K562 (cell line): ENCODE measurements around the gene FGF14.

Experiments
- BRCA1 ChIP-seq, 2 experiments: fragments of 450-650 bp in 1 of 2; sonication (generic) in 1 of 2; formaldehyde crosslinking in 1 of 2; IDR thresholded peaks; 2 replicates each; pipeline versions ENCODE4 v1.5.0 to v1.6.1; 2017 to 2020; ENCODE audit warnings: mild to moderate bottlenecking in 1 of 2, missing genetic modification reagents in 1 of 2
- SNRNP70 ChIP-seq: fragments of 200-400 bp; formaldehyde crosslinking; optimal IDR thresholded peaks from 2 replicates; pipeline ENCODE3; 2017; ENCODE audit warnings: low read depth, low read length
- TBP ChIP-seq: optimal IDR thresholded peaks from 2 replicates; pipeline ENCODE3; 2011; ENCODE audit warnings: low read depth, low read length, improper control_type of control experiment
- ZNF644 ChIP-seq: fragments of 200-800 bp; sonication (Bioruptor generic); IDR thresholded peaks from 2 replicates; pipeline ENCODE4 v1.6.1; 2016; ENCODE audit warnings: low read depth, missing genetic modification characterization, missing compliant biosample characterization
- TF ChIP-seq, protein P1 (sequence below), 2 experiments: fragments of 450-650 bp; IDR thresholded peaks; 2 replicates each; pipeline ENCODE4 v1.6.1; 2016
- TF ChIP-seq, protein P2 (sequence below): sonication (generic); formaldehyde crosslinking; IDR thresholded peaks from 2 replicates; pipeline ENCODE4 v1.9.0; 2022; ENCODE audit warnings: mild to moderate bottlenecking, missing genetic modification reagents
- TF ChIP-seq, protein P3 (sequence below): IDR thresholded peaks from 2 replicates; pipeline ENCODE4 v1.6.1; 2016; ENCODE audit warnings: missing genetic modification characterization, missing compliant biosample characterization
- TF ChIP-seq, protein P4 (sequence below): sonication (generic); formaldehyde crosslinking; IDR thresholded peaks from 2 replicates; pipeline ENCODE4 v1.8.0; 2022; ENCODE audit warnings: mild to moderate bottlenecking, missing genetic modification reagents
- TF ChIP-seq, protein P5 (sequence below), 2 experiments: fragments of 450-650 bp in 1 of 2; sonication (generic) in 1 of 2; formaldehyde crosslinking in 1 of 2; IDR thresholded peaks in 1 of 2; conservative IDR thresholded peaks in 1 of 2; 2 replicates each; pipeline versions ENCODE4 v1.6.1 to v1.8.1; 2016 to 2023; ENCODE audit warnings: mild to moderate bottlenecking in 2 of 2, moderate library complexity in 2 of 2, inconsistent platforms in 1 of 2, missing genetic modification reagents in 1 of 2

DNA sequence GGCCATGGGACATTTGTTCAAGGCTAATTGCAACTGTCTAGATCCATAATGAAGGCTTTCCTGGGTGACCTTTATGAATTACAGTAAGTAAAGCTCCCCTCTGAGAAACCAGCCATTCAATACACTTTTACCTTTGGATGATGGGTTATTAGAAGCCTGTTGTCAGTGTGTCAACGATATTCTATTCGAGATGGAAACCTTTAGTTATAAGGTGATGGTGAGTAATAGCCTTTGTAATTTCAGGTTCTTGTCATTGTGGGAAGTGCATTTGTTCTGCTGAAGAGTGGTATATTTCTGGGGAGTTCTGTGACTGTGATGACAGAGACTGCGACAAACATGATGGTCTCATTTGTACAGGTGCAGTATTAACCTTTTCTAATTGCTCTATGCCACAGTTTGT is 687.7 kb downstream of the FGF14 start:
- TF ChIP-seq, protein P1, sequence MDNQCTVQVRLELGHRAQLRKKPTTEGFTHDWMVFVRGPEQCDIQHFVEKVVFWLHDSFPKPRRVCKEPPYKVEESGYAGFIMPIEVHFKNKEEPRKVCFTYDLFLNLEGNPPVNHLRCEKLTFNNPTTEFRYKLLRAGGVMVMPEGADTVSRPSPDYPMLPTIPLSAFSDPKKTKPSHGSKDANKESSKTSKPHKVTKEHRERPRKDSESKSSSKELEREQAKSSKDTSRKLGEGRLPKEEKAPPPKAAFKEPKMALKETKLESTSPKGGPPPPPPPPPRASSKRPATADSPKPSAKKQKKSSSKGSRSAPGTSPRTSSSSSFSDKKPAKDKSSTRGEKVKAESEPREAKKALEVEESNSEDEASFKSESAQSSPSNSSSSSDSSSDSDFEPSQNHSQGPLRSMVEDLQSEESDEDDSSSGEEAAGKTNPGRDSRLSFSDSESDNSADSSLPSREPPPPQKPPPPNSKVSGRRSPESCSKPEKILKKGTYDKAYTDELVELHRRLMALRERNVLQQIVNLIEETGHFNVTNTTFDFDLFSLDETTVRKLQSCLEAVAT (IDR thresholded peaks at IDR 0.05): no peak
- TF ChIP-seq, protein P2, sequence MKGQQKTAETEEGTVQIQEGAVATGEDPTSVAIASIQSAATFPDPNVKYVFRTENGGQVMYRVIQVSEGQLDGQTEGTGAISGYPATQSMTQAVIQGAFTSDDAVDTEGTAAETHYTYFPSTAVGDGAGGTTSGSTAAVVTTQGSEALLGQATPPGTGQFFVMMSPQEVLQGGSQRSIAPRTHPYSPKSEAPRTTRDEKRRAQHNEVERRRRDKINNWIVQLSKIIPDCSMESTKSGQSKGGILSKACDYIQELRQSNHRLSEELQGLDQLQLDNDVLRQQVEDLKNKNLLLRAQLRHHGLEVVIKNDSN (CRISPR knock-in tag): no peak
- TF ChIP-seq ZNF644: no peak
- TF ChIP-seq BRCA1 (IDR thresholded peaks at IDR 0.05): no peak
- no peak for TF ChIP-seq BRCA1 (CRISPR knock-in tag; IDR thresholded peaks at IDR 0.05)
- TF ChIP-seq TBP: no peak
- TF ChIP-seq SNRNP70: no peak
- TF ChIP-seq, protein P3, sequence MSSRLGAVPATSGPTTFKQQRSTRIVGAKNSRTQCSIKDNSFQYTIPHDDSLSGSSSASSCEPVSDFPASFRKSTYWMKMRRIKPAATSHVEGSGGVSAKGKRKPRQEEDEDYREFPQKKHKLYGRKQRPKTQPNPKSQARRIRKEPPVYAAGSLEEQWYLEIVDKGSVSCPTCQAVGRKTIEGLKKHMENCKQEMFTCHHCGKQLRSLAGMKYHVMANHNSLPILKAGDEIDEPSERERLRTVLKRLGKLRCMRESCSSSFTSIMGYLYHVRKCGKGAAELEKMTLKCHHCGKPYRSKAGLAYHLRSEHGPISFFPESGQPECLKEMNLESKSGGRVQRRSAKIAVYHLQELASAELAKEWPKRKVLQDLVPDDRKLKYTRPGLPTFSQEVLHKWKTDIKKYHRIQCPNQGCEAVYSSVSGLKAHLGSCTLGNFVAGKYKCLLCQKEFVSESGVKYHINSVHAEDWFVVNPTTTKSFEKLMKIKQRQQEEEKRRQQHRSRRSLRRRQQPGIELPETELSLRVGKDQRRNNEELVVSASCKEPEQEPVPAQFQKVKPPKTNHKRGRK (tag): no peak
- TF ChIP-seq, protein P4, sequence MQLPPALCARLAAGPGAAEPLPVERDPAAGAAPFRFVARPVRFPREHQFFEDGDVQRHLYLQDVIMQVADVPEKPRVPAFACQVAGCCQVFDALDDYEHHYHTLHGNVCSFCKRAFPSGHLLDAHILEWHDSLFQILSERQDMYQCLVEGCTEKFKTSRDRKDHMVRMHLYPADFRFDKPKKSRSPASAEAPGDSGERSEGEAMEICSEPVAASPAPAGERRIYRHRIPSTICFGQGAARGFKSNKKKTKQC (CRISPR knock-in tag): no peak
- TF ChIP-seq, protein P5, sequence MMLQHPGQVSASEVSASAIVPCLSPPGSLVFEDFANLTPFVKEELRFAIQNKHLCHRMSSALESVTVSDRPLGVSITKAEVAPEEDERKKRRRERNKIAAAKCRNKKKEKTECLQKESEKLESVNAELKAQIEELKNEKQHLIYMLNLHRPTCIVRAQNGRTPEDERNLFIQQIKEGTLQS (IDR thresholded peaks at IDR 0.05): no peak
- TF ChIP-seq, protein P5 (CRISPR knock-in tag; conservative IDR thresholded peaks at IDR 0.05): no peak
